NOMO-1 (cell line): ENCODE measurements around the gene BACH2.

ENCODE experiments used
- DNase-seq, 2 experiments: peaks; one replicate each; lab custom pipeline; 2025; ENCODE audit not compliant: unreplicated experiment in 2 of 2; lab: John Stamatoyannopoulos, UW

Gene BACH2

DNA sequence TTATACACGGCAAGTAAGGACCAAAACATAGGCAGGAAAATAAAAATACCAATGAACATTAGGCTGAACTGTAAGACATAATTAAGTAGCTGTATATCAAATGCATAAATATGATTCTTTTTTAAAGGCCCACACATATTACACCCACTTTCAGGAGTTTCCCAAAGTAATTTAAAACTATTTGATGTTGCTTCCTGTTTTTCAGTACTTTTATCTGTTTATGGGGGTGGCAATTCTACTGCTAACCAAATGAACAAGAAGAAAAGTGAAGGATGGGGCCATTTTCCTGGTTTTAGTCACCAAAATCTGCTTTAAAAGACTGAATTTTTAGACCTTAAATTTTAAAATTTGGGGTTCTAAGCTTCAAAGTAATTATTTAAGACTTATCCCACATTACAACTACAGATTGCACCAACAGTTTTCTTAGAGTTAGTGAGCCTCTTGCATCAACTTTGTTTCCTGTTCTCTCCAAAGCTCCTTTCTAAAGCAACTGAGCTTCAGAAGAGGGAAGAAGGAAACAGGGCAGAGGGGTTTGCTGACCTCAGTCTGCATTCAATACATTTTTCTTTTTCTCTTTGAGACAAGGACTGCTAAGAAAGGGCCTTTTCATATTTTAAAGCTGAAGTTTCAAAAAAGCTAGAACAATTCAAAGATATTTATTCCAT lies 191.0 kb downstream of the BACH2 start:
- DNase-seq = peak; percentile 40 to 78

DNA sequence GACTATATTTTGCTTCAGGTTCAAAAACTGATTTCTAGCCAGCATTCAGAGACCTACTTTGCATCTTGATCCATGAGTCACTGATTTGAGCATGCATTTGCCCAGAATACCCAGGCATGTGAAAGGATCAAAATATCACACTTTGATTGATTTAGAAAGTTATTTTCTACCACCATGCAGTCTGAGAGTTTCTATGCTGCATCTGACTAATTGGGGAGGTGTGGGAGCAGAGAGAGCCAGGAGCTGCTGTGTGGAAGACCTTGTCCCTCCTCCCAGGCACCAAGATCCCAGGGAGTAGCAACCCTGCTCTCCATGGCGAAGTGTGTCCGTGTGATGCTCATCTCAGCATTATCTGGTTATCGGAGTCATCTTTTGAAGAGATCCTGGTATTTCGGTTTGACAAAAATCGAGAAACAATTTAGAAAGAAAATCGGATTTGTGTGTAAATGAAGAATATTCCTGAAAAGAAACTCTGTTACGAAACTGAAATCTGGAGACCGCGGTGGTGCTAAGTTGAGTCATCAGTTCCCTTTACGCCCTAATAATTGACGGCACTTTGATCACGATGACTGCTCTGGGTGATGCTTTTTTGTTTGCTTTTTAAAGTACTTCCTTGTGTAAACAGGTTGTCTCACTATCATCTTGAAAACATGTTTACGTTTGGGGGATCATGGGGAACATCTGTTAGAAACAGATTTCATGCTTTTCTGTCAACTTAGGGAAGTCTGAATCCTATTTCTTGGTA lies 193.4 kb downstream of the BACH2 start:
- peak; percentile 62 to 81 for DNase-seq

DNA sequence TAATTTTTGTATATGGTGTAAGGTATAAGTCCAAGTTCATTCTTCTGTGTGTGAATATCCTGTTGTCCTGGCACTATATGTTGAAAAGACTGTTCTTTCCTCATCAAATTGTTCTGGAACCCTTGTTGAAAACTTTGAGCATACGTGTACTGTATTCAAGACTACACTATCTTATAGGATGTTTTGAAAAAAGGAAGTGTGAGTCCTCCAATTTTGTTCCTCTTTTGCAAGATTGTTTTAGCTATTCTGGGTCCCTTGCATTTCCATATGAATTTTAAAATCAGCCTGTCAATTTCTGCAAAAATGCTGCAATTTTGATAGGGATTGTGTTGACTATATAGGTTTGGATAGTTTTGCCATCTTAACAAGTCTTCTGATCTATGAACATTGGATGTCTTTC lies 195.2 kb downstream of the BACH2 start:
- peak; percentile 57 to 65 for DNase-seq

DNA sequence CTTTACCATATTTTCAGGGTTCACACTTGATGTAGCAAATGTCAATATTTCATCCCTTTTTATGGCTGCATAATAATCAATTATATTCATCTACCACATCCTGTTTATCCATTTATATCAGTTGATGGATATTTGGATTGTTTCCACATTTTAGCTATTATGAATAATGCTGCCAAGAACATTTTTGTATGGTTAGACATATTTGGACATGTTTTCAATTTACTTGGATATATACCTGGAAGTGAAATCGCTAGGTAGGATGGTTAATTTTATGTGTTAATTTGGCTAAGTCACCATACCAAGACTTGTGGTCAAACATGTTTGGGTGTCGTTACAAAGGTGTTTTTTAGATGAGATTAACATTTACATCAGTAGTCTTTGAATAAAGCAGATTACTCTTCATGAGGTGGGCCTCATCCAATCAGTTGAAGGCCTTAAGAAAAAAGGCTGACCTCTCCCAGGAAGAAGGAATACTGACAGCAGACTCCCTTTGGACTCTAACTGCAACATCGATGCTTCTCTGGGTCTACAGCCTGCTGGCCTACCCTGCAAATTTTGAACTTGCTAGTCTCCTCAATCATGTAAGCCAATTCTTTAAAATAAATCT lies 196.5 kb downstream of the BACH2 start:
- no peak for DNase-seq

DNA sequence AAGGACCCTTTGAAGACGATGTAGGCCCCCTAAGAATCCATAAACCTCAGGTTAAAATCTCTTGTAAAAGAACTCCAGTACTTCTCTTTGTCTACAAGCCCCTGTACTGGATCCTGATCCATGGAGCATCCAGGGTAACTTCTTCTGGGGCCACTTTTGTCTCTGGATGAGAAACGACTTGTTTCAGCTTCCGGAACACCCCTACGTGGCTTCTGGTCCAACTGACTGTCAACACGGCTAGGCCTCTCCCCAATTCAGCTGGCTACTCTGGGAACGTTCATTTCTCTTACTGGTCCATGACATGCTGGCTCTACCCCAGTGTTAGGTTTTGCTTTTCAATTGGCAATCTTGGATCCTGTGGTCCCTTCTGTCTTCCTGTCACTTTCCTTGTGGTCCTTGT lies 198.0 kb downstream of the BACH2 start:
- peak in 1 of 2 experiments; percentile 33 for DNase-seq

DNA sequence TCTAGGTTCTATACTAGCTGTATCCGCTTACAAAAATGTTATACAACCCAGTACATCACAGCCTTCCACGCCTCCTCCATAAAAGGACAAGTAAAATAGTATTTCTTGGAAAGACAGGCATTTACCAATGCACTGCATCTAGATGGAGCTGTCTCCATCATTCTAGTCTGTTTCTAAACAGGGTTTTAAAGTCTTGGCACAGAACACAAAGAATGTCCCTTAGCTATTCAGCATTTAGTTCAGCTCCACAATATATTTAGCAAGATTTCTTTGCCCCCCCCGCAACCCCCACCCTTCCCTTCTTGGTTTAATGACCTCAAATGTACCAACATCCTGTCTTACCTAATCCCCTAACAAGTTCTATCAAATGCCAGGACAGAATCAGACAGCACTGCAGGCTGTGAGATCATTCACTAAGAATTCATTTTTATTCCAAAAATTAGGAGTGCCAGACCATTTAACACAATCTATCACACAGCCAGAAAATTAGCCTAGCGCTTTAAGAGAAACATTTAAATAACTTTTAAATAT lies 198.6 kb downstream of the BACH2 start:
- peak; percentile 69 to 75 for DNase-seq

DNA sequence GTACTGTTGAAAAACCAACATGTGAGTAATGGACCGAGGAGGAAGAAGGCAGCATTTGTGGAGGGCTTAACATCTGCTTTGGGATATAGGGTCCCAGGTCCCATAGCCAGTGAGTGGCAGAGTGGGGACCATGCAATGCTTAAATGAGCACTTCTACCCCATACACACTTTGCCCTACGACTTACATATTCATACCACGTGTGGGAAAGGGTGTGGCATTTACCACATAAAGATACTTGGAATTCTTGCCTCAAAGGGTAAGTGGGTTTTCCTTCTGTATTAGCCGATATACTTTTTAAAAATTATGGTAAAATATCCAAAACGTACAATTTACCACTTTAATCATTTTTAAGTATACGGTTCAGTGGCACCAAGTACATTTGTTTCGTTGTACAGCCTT lies 199.3 kb downstream of the BACH2 start:
- DNase-seq = no peak

DNA sequence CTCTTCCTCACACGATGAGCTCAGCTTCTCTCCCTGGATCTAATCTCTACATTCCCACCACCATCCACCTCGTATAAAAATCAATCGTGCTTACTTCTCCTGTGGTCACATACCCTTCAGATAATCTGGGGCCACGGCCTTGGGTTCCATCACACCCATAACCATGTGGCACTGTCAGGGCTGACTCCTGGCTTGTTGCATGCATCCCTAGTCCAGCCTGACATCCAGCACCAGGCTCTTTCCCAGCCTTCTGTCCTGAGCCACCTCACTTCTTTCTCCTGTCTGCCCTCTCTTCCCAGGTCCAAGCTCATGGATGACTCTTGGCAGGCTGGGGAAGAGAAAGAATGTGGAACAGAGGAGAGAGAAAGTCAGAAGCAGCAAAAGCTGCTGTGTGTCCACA lies 199.8 kb downstream of the BACH2 start:
- no peak for DNase-seq

DNA sequence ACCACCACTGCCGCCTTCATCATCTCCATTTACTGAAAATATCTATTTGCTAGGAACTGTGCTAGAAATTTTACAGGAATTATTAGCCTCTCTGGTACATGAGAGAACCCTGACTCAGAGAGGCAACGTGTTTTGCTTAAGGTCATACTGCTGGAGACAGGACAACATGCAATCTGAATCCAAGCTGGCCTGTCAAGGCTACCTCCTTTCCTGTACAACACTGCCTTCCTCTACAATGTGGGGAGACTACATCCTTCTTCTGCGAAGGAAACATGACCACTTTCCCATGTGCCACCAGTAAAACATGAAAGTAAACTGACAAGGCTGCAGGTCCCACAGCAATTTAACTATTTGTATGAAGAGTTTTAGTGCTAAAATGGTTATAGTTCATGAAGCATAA lies 200.9 kb downstream of the BACH2 start:
- DNase-seq = no peak

DNA sequence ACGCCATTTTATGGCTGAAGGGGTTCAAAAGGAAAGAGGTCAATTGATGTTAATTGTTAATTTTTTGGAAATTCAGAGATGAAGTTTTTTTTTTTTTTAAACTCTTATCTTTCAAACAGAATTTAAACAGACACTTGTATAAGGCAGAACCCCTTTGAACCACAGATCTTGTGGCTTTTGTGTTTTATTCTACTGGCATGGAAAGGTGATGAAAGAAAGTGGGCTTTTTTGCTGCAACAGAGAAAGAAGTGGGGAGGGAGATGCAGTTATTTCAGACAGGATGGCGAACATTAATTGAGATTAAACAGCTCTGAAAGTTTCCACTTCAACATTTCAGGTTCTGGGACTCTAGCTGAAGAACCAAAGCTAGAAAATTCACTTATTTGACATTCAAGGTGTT lies 201.5 kb downstream of the BACH2 start:
- DNase-seq = no peak

DNA sequence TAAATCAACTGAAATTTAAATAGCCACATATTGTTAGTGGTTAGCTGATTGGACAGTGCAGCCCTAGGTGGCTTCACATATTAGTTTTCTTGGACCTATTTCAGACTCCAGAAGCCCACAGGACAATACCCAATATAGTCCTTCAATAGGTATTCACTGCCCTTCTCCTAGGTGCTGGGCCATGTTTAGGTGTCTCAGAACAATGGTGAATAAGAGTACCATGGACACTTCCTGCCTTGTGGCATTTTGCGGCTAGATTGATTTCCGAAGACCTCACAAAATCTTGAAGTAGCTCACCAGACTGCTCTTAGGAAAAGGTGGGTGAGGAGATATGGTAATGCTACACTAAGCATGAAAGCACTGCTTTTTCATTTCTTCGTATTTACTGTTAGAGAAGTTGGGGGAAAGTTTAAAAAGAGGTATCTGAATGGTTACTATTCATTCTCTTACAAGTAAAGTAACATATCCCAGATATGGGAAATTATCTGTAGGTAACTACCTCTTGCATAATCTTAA lies 203.0 kb downstream of the BACH2 start:
- DNase-seq = no peak

DNA sequence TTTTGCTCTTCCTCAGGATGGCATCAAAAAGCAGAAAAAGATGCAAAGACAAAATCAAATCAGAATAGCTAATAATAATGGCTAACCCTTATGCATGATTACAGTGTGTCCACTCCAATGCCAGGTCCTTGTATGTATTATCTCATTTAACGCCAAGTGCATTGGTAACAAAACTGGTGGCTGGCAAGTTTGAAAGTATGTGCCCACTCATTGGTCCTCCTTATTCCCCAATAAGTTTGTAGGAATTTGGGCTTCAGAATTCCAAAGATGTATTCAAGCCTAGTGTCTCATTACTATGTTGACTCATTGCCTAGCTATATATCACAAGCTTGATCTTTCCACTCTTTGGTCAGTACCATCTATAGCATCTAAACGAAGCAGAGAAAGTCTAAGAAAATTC lies 205.8 kb downstream of the BACH2 start:
- no peak for DNase-seq

DNA sequence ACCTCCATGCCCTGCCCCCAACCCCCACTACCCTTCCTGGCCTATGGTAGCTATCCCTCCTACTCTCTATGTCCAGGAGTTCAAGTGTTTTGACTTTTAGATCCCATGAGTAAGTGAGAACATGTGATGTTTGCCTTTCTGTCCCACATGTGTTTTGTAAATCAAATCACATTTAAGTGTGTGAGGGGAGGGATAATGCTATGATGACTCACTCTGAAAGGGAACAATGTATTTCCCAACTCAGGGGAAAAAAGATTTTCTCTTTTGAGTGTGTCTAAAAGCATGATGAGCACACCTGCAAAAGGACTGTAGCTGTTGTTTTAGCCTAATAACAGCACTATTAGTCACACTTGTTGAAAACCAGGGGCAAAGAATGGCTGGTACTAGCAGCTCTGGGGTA lies 208.6 kb downstream of the BACH2 start:
- peak; percentile 16 to 68 for DNase-seq

DNA sequence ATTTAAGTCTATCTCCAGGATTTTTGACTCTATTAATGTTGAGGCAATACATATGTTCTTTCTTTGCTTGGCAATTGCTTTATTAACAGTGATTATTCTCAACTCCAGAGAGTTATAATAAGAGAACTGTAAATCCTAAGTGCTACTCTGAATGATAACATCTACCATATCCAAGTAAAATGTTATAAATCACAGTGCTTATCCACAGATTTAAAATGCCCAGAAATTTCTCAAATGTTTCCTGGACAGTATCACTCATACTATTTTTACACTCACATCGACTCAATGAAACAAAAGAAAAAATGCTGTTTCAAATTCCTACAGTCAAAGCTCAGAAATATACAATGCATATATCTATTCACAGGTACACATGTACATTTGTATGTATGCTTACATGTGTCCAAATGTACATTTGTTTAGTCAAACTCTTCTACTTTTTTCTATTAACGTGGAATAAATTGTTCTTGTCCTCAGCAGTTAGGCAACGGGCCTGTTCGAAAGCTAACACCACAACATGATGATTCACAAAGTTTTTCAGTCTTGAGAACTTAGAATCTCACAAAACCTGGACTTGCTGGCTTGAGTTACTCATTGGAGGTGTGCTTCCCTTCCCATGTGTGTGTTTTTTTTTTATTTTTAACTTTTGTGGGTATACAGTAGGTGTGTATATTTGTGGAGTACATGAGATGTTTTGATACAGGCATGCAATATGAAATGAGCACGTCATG lies 209.4 kb downstream of the BACH2 start:
- no peak for DNase-seq

DNA sequence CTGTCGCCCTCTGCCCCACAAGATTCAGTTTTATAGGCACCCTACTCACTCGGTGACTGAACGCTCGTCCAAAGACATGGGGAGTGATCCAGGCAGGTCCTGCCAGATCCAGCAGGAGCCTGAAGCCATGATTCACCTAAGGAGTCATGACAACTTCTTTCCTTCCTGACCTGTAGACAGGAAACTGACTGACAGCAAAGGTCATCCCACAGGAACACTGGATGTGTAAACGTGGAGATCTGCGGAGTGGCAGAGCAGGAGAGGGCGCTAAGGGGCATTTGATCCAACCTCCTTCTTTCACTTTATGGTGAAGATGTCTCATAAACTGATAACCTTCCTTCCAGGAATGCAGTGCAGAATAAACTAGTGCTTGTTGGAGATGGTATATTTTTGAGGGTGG lies 210.1 kb downstream of the BACH2 start:
- no peak for DNase-seq

DNA sequence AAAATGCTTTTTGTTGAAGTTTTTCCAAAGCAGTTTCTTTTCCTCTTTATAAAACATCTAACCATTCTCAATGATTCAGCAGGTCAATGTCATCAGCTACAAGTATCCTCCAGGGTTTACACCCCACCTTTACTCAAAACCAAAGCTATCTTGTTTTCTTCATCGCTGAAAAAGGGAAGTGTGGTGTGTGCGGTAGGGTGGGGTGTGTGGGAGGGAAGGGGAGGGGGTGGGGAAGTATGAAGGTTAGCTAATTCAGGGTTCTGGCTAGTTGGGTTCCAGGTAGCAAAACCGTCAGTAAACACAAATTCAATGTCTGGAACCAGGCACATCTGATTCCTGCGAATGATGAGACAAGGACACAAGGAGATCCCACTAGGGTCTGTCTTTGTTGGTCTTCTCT lies 212.8 kb downstream of the BACH2 start:
- DNase-seq = peak; percentile 83 to 94

DNA sequence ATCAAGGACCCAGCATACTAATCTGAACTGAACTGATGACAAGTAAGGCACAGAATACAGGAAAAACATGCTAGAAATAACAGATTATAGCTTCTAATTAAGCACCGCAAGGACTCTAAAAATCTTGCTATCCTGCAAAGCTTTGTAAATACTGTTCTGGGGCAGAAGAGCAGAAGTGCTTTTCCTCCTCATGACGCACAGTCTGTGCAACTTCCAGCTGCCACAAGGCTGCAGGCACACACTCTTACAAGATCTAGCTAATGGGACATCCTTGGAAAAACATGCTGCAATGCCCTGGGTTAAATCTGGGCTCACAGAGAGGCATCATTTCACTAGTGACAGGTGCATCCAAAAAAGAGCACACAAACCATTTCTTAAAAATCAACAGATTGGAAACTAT lies 213.8 kb downstream of the BACH2 start:
- DNase-seq = peak; percentile 19 to 26

DNA sequence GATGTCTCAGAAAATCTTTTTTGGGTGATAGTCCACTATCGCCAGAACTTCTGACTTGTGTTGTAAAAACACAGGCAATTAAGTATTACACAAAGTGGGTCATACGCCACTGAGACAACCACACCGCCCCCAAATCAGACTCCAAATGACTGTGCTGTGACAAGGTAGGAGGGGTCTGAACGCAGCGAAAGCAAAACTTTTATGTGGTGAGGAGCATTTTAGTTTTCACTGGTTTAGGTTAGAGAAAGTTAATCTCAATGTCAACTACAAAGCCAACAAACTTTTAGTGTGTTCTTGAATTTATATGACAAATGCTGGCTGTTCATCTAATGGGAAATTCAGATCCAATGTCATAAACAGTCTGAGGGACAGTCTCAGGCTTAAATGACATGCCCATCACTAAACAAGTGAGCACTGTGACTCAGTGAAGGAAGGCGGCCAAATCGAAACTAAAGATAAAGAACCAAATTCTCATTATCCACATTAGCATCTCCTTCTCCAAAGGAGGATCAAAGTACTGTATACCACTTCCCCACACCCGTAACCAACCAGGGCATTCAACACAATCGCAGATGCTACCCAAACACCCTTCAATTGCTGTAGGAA lies 215.7 kb downstream of the BACH2 start:
- DNase-seq = peak; percentile 27 to 68

DNA sequence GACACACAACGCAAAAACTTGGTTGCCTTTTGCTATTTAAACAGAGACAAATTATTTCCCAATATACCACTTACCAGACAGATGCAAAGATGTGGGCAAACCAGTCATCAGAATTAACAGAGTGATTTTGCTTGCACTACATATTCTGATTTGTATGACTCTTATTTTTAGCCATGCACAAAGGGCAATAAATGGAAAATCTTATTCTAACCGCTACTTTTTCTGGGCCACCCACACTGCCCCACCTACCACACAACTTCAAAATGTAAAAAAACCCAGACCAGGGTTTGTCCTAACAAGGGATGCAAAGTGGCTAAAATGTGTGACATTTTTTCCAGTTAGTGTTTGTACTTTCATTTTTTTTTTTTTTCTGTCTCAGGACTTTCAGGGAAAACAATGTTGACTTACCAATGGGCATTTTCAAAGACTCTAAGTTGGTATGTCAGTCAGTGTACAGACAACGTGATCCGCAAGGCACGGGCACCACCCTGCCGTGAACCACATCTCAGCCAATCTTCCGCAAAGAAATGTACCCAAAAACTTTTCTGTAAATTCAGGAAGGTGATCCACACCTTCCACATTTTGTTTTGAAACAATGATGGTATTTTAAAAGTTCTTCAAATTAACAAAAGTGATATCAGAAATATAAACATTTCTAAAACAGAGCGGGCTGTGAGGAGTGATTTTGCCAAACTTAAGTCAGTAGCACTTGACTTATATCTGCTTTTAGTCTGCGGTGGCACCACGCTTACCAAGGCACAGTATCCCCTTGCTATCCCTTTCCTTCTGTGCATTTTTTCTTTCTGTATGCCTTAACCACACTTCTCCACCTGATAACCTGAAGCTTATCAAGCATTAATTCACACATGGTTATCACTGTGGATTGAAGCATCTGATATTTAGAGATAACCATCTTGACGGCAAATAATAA lies 216.8 kb downstream of the BACH2 start:
- no peak for DNase-seq
